CD14-positive monocyte (primary cell): ENCODE data around the gene MYO1E. TPM values are rescaled to one million over a fixed set of nuclear protein-coding genes. Genes with fewer than 3 reads are reported as not detected.

Experiments
- DNase-seq, 3 donors: peaks; one replicate each; pipeline ENCODE4 v3.0.0-alpha.2; 2011 to 2022
- H2AFZ ChIP-seq: 2 replicates; pipeline ENCODE4 v1.6.0; 2012; ENCODE audit warnings: mild to moderate bottlenecking, low read depth, low read length, inconsistent platforms; ENCODE audit not compliant: insufficient read depth, poor library complexity, severe bottlenecking
- H3K27ac ChIP-seq, 2 donors: 1 replicate in 1 of 2; 2 replicates in 1 of 2; pipeline ENCODE4 v1.5.1; 2012 to 2013; ENCODE audit warnings: low read length in 2 of 2, control low read depth in 1 of 2, inconsistent platforms in 1 of 2, low read depth in 1 of 2, mild to moderate bottlenecking in 1 of 2
- H3K27me3 ChIP-seq, 2 donors: one replicate each; pipeline versions ENCODE4 v1.6.0 to v1.6.1; 2011 to 2013; ENCODE audit warnings: low read length in 2 of 2; ENCODE audit not compliant: control insufficient read depth in 2 of 2, insufficient read depth in 2 of 2
- H3K36me3 ChIP-seq, 2 donors: replicated peaks in 1 of 2; 1 replicate in 1 of 2; 2 replicates in 1 of 2; pipeline versions ENCODE4 v1.5.1 to v1.6.1; 2012 to 2013; ENCODE audit warnings: low read length in 2 of 2, control low read depth in 1 of 2, inconsistent platforms in 1 of 2, mild to moderate bottlenecking in 1 of 2; ENCODE audit not compliant: insufficient read depth in 2 of 2, control insufficient read depth in 1 of 2
- H3K4me1 ChIP-seq, 2 donors: 1 replicate in 1 of 2; 2 replicates in 1 of 2; pipeline versions ENCODE4 v1.5.1 to v1.6.1; 2012 to 2013; ENCODE audit warnings: low read length in 2 of 2, control low read depth in 1 of 2, inconsistent platforms in 1 of 2, mild to moderate bottlenecking in 1 of 2, moderate library complexity in 1 of 2; ENCODE audit not compliant: insufficient read depth in 2 of 2, control insufficient read depth in 1 of 2
- H3K4me2 ChIP-seq: replicated peaks from 2 replicates; pipeline ENCODE3; 2012; ENCODE audit warnings: low read length, moderate library complexity, mild to moderate bottlenecking; ENCODE audit not compliant: poor library complexity, severe bottlenecking; ENCODE audit errors: extremely low read depth
- H3K4me3 ChIP-seq, 3 experiments: fragments of 200-600 bp in 1 of 3; sonication (generic) in 1 of 3; replicated peaks in 1 of 3; 1 replicate in 2 of 3; 2 replicates in 1 of 3; pipeline ENCODE4 v1.5.1; 2011 to 2013; ENCODE audit warnings: low read length in 3 of 3, mild to moderate bottlenecking in 3 of 3, control low read depth in 2 of 3, low read depth in 2 of 3, inconsistent platforms in 1 of 3, moderate library complexity in 1 of 3
- H3K79me2 ChIP-seq: 2 replicates; pipeline ENCODE4 v1.6.0; 2012; ENCODE audit warnings: mild to moderate bottlenecking, control low read depth, inconsistent platforms, low read length, moderate library complexity; ENCODE audit not compliant: insufficient read depth
- H3K9ac ChIP-seq: 2 replicates; pipeline ENCODE4 v1.6.0; 2017; ENCODE audit warnings: low read length, mild to moderate bottlenecking; ENCODE audit not compliant: insufficient read depth, poor library complexity, severe bottlenecking
- H3K9me3 ChIP-seq, 2 donors: replicated peaks in 1 of 2; 1 replicate in 1 of 2; 2 replicates in 1 of 2; pipeline versions ENCODE4 v1.5.1 to v1.6.1; 2012 to 2013; ENCODE audit warnings: low read length in 2 of 2, control low read depth in 1 of 2; ENCODE audit not compliant: control insufficient read depth in 1 of 2, insufficient read depth in 1 of 2
- H4K20me1 ChIP-seq: 2 replicates; pipeline ENCODE4 v1.6.0; 2012; ENCODE audit warnings: mild to moderate bottlenecking, low read length, control low read depth, moderate library complexity; ENCODE audit not compliant: insufficient read depth
- H3K27ac Mint-ChIP-seq, 7 donors: one replicate each; pipeline ENCODE4 v1.8.0; 2020; ENCODE audit warnings: mild to moderate bottlenecking in 7 of 7, mixed read lengths in 7 of 7, moderate library complexity in 6 of 7, inconsistent platforms in 2 of 7
- H3K27me3 Mint-ChIP-seq, 3 donors: one replicate each; pipeline ENCODE4 v1.8.0; 2021 to 2022; ENCODE audit warnings: low read depth in 3 of 3, mild to moderate bottlenecking in 3 of 3, mixed read lengths in 3 of 3, moderate library complexity in 3 of 3, inconsistent platforms in 1 of 3
- H3K36me3 Mint-ChIP-seq, 2 donors: one replicate each; pipeline ENCODE4 v1.8.0; 2020; ENCODE audit warnings: mixed read lengths in 2 of 2, inconsistent platforms in 1 of 2, mild to moderate bottlenecking in 1 of 2
- H3K4me1 Mint-ChIP-seq: one replicate; pipeline ENCODE4 v1.8.0; 2020; ENCODE audit warnings: mild to moderate bottlenecking, mixed read lengths
- H3K4me3 Mint-ChIP-seq, 2 donors: one replicate each; pipeline ENCODE4 v1.8.0; 2020; ENCODE audit warnings: mild to moderate bottlenecking in 2 of 2, mixed read lengths in 2 of 2, moderate library complexity in 1 of 2
- H3K9me3 Mint-ChIP-seq, 7 donors: one replicate each; pipeline ENCODE4 v1.8.0; 2020 to 2022; ENCODE audit warnings: mixed read lengths in 7 of 7, mild to moderate bottlenecking in 6 of 7, moderate library complexity in 6 of 7, inconsistent platforms in 2 of 7
- CTCF ChIP-seq: fragments of 200-600 bp; IDR thresholded peaks from one replicate; pipeline ENCODE4 v1.8.0; 2022; ENCODE audit warnings: antibody characterized with exemption, mild to moderate bottlenecking
- WGBS: methylation state at CpG from one replicate; pipeline ENCODE4 v1.1.5; 2013; ENCODE audit warnings: missing lambda C conversion rate; ENCODE audit not compliant: insufficient coverage; 5-methylcytosine and 5-hydroxymethylcytosine counted together
- intact Hi-C, 2 donors: fragments of 100-400 bp; cut with micrococcal nuclease; formaldehyde crosslinking; loops; one replicate each; pipeline versions ENCODE4 v1.15.0 to v1.15.1; 2023
- polyA plus RNA-seq, 3 donors: library from polyadenylated mRNA; depleted of rRNA in 1 of 3; unstranded in 2 of 3; stranded (reverse) in 1 of 3; fragments of 300-500 nt in 2 of 3; fragments of >200 nt in 1 of 3; fragmentation: Illumina TruSeq in 2 of 3; gene quantifications; 1 replicate in 2 of 3; 2 replicates in 1 of 3; pipeline ENCODE4 v1.2.3, GENCODE V29; 2012 to 2021

The MYO1E gene
- polyA plus RNA-seq, 3 donors, result 5.5 to 16.2 (median 6.2) TPM

GRCh38 chr15:59196416-59196815 is 176.3 kb downstream of the MYO1E start:
- Mint-ChIP-seq H3K27ac (no peak overlapping the region), H3K27me3 (peaks cover 0 to 2% (median 0%) of the 10 kb centered on the region in 3 donors)
- H3K9me3 ChIP-seq, result no peaks in the 10 kb centered on the region

GRCh38 chr15:59194639-59195325 is 177.9 kb downstream of the MYO1E start:
- Histone ChIP-seq H3K4me2 (no peak overlapping the region), H3K9me3 (no peaks in the 10 kb centered on the region), H3K36me3 (peaks cover 28 to 49% of the 10 kb centered on the region in 2 donors), H3K79me2 (no peaks in the 10 kb centered on the region), H4K20me1 (no peaks in the 10 kb centered on the region), H3K27me3 (no peaks in the 10 kb centered on the region), H3K4me1 (peaks cover 8 to 12% of the 10 kb centered on the region in 2 donors), H3K9ac (no peak overlapping the region), H3K27ac (no peak overlapping the region), H3K4me3 (no peak overlapping the region), H2AFZ (no peak overlapping the region)
- Mint-ChIP-seq H3K27me3 (peaks cover 0 to 2% (median 0%) of the 10 kb centered on the region in 3 donors), H3K36me3 (peaks cover 51 to 68% of the 10 kb centered on the region in 2 donors), H3K4me3 (no peak overlapping the region), H3K9me3 (peaks cover 0 to 2% (median 0%) of the 10 kb centered on the region in 7 donors), H3K4me1 (peaks cover 10% of the 10 kb centered on the region), H3K27ac (peak overlapping the region in 1 of 7 donors; percentile 61)
- intact Hi-C loops, result no loop called here
- no peak for TF ChIP-seq CTCF
- 100% methylated on average over 5 of the region's 10 CpGs for WGBS
- DNase-seq, result no peak

More at GRCh38 chr15:59196416-59196815, 176.3 kb downstream of the MYO1E start:
- H3K9me3 Mint-ChIP-seq, result peaks cover 0 to 2% (median 0%) of the 10 kb centered on the region in 7 donors
- Histone ChIP-seq H3K9ac (no peak overlapping the region), H3K79me2 (no peaks in the 10 kb centered on the region), H3K4me1 (peaks cover 8 to 12% of the 10 kb centered on the region in 2 donors), H2AFZ (no peak overlapping the region), H3K4me2 (no peak overlapping the region), H3K27ac (no peak overlapping the region), H4K20me1 (no peaks in the 10 kb centered on the region), H3K36me3 (peaks cover 30 to 55% of the 10 kb centered on the region in 2 donors), H3K4me3 (no peak overlapping the region), H3K27me3 (no peaks in the 10 kb centered on the region)
- H3K36me3 Mint-ChIP-seq, result peaks cover 49 to 68% of the 10 kb centered on the region in 2 donors
- DNase-seq, result no peak
- WGBS, result 80% methylated on average over 1 of the region's 2 CpGs
- H3K4me1 Mint-ChIP-seq, result peaks cover 10% of the 10 kb centered on the region
- intact Hi-C loops, result no loop called here
- no peak overlapping the region for H3K4me3 Mint-ChIP-seq
- TF ChIP-seq CTCF, result no peak
